Activated CD8-positive, alpha-beta memory T cell treated with anti-CD3 and anti-CD28 coated beads for 4 hours (primary cell): ENCODE data around the gene LGALS9.

Experiments used
- DNase-seq, 2 donors: peaks; one replicate each; pipeline ENCODE4 v3.0.0-alpha.2; 2020; ENCODE audit warnings: low read depth in 2 of 2

Gene LGALS9

GRCh38 chr17:27630607-27631410, at the start of gene LGALS9:
Gene LGALS9 (plus strand): TSS chr17:27631188. CDS start chr17:27631266, 78 bp downstream.
- no peak for DNase-seq

GRCh38 chr17:27582696-27583095, 48.3 kb upstream of the LGALS9 start:
- DNase-seq = no peak

GRCh38 chr17:27585153-27585681, 45.8 kb upstream of the LGALS9 start:
- no peak for DNase-seq

GRCh38 chr17:27585792-27586191, 45.2 kb upstream of the LGALS9 start:
- DNase-seq = no peak

GRCh38 chr17:27586203-27586721, 44.7 kb upstream of the LGALS9 start:
- DNase-seq = no peak

GRCh38 chr17:27588354-27588753, 42.6 kb upstream of the LGALS9 start:
- DNase-seq = no peak

- DNase-seq = no peak
Observed at GRCh38 chr17:27590864-27591263, 40.1 kb upstream of the LGALS9 start.

- DNase-seq = no peak
Observed at GRCh38 chr17:27591986-27592385, 39.0 kb upstream of the LGALS9 start.

GRCh38 chr17:27593232-27593856, 37.6 kb upstream of the LGALS9 start:
- no peak for DNase-seq

GRCh38 chr17:27593857-27594255, 37.1 kb upstream of the LGALS9 start:
- no peak for DNase-seq

GRCh38 chr17:27595208-27595607, 35.8 kb upstream of the LGALS9 start:
- no peak for DNase-seq

- DNase-seq = no peak
Observed at GRCh38 chr17:27596096-27596495, 34.9 kb upstream of the LGALS9 start.

- DNase-seq = no peak
Observed at GRCh38 chr17:27596566-27597187, 34.3 kb upstream of the LGALS9 start.

GRCh38 chr17:27597188-27597580, 33.8 kb upstream of the LGALS9 start:
- no peak for DNase-seq

- no peak for DNase-seq
Observed at GRCh38 chr17:27597783-27598320, 33.1 kb upstream of the LGALS9 start.

- DNase-seq = no peak
Observed at GRCh38 chr17:27598337-27599050, 32.5 kb upstream of the LGALS9 start.

GRCh38 chr17:27600471-27600870, 30.5 kb upstream of the LGALS9 start:
- DNase-seq = no peak

- DNase-seq = peak; percentile 70 to 75
Observed at GRCh38 chr17:27601069-27601974, 29.7 kb upstream of the LGALS9 start.

GRCh38 chr17:27601975-27602302, 29.0 kb upstream of the LGALS9 start:
- no peak for DNase-seq

- peak; percentile 34 to 40 for DNase-seq
Observed at GRCh38 chr17:27602721-27603420, 28.1 kb upstream of the LGALS9 start.
